Measurements from ENCODE around the gene AK4.
"Not testable (repeated sequence)": the region's sequence is repeated elsewhere in the genome, so short reads cannot be mapped to it uniquely, and the experiment has no call there.

AK4 gene

DNA sequence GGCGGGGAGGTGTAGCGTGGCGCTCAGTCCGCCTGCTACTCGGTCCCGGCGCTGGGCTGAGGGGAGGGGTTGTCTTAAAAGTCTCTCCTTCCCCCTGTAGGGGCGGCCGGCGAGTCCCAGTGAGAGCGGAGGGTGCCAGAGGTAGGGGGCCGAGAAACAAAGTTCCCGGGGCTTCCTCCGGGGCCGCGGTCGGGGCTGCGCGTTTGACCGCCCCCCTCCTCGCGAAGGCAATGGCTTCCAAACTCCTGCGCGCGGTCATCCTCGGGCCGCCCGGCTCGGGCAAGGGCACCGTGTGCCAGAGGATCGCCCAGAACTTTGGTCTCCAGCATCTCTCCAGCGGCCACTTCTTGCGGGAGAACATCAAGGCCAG, at the start of gene AK4:
Gene AK4 (plus strand): TSS at position 26 of the 370 bp plus-strand sequence. CDS start 205 bp downstream, at position 231.
- DNase-seq = not testable (repeated sequence)

DNA sequence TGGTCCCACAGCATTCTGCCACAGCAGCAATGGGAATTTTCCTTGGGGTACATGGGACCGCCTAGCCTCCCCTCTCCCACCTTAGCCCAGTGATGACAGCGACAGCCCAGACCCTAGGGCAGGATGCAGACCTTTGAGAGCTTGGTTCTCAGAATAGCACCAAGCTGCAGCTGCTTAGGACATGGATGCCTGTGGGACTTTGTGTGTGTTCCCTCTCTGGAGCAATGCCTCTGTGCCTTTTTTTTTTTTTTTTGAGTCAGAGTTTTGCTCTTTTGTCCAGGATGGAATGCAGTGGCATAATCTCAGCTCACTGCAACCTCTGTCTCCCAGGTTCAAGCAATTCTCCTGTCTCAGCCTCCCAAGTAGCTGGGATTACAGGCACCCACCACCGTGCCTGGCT, 44.2 kb upstream of the AK4 start:
- no peak for DNase-seq

GRCh38 chr1:65104854-65105534, 43.0 kb upstream of the AK4 start:
- DNase-seq = no peak

- DNase-seq = no peak
Observed at GRCh38 chr1:65105596-65105995, 42.4 kb upstream of the AK4 start.

DNA sequence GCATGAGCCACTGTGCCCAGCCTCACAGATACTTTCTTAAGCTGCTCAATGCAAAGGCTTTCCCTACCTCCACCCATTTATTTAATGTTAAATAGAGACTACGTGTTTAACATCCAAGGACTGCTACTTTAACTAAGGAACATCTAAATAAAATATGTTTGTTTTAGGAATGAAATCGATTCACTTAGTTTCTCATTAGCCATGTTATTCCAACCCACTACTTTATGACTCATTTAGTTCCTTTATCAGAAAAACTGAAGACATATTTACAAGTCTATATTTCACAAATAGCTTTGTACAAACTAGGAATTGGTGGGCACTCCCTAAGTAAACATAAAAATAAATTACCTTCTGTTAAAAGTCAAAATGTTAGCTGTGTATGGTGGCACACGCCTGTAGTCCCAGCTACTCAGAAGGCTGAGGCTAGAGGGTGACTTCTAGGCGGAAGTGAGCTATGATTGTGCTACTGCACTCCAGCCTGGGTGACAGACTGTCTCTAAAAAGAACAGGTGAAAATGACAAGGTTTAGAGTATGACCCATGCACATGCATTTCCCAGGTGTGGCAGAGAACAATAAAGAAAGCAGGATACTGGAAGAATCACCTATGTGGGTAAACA, 39.9 kb upstream of the AK4 start:
- DNase-seq = no peak

DNA sequence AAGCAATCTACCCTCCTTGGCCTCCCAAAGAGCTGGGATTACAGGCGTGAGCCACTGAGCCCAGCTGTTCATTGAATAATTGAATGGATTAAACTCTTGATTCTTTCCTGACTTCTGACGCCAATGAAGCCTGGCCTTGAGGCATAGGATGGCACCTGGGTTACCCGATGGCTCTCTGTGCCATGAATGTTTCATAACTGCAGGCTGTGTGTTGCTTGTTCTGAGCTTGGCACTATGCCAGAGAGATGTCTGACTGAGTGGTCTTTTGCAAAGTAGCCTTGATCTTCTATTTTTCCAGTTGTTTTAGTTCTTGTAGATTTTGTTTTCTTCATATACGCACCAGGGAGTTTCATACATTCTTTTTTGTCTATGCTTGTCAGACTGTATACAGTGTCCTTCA, 38.5 kb upstream of the AK4 start:
- no peak for DNase-seq

GRCh38 chr1:65112811-65113210, 35.2 kb upstream of the AK4 start:
- no peak for DNase-seq

GRCh38 chr1:65113298-65113697, 34.7 kb upstream of the AK4 start:
- DNase-seq = no peak

DNA sequence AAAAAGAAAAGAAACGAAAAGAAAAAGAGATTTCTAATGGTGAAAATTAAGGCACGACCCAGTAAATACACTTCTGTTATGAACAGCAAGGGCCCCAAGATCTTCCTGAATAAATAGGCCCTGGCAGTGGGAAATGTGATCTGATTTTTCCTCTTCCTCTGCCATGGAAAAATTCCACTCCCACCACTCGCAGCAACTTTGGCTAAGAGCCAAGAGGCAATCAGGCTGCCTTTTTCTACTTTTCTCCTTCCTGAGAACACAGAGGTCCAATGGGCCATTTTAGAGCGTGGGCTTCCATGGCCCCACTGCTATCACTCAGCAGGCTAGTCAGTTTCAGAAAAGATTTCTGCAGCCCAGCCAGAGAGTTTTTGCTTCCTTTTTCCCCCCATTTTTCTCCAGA, 33.7 kb upstream of the AK4 start:
- no peak for DNase-seq

GRCh38 chr1:65119951-65120350, 28.1 kb upstream of the AK4 start:
- no peak for DNase-seq

- DNase-seq = not testable (repeated sequence)
Observed at GRCh38 chr1:65129104-65129503, 18.9 kb upstream of the AK4 start.

DNA sequence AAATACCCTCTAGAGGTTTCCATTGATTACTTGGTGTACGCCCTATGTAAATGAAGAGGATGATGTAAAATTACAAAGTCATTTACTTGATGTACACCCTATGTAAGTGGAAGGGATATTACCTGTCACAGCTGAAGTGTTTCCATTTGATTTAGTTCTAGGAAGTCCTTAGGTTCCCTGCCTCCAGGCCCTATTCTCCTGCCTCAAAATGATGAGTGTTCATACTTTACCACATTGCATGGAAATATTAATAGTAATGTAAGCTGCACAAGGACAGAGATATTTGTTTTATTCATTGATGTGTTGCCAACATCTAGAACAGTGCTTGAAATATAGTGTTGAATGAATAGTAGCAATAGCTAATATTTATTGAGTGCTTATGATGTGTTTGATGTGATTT, 9.5 kb upstream of the AK4 start:
- DNase-seq = no peak

DNA sequence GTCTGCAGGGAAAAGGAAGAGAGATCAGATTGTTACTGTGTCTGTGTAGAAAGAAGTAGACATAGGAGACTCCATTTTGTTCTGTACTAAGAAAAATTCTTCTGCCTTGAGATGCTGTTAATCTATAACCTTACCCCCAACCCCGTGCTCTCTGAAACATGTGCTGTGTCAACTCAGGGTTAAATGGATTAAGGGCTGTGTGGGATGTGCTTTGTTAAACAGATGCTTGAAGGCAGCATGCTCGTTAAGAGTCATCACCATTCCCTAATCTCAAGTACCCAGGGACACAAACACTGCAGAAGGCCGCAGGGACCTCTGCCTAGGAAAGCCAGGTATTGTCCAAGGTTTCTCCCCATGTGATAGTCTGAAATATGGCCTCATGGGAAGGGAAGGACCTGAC, 8.2 kb upstream of the AK4 start:
- DNase-seq = not testable (repeated sequence)

DNA sequence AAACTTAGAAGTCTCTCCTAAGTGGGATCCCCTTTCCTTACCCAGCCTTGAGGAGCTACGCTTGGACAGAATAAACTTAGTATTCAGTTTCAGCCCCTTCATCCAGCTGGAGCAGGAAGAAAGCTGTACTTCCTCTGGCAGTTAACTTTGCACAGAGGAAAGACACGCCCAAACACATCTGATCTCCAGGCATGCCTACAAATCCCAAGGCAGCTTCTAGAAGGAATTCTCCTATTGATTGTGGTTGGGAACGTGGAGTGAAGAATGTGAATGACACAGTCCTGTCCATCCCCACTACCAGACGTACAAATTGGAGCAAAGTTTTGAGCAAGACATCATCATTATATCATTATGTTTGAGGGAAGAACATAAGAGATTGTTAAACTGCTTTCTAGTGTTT, 6.6 kb upstream of the AK4 start:
- DNase-seq = no peak

GRCh38 chr1:65141918-65142317, 6.1 kb upstream of the AK4 start:
- no peak for DNase-seq

GRCh38 chr1:65143112-65143658, 4.8 kb upstream of the AK4 start:
- not testable (repeated sequence) for DNase-seq

- DNase-seq = no peak
Observed at GRCh38 chr1:65146908-65147423, 1.0 kb upstream of the AK4 start.

DNA sequence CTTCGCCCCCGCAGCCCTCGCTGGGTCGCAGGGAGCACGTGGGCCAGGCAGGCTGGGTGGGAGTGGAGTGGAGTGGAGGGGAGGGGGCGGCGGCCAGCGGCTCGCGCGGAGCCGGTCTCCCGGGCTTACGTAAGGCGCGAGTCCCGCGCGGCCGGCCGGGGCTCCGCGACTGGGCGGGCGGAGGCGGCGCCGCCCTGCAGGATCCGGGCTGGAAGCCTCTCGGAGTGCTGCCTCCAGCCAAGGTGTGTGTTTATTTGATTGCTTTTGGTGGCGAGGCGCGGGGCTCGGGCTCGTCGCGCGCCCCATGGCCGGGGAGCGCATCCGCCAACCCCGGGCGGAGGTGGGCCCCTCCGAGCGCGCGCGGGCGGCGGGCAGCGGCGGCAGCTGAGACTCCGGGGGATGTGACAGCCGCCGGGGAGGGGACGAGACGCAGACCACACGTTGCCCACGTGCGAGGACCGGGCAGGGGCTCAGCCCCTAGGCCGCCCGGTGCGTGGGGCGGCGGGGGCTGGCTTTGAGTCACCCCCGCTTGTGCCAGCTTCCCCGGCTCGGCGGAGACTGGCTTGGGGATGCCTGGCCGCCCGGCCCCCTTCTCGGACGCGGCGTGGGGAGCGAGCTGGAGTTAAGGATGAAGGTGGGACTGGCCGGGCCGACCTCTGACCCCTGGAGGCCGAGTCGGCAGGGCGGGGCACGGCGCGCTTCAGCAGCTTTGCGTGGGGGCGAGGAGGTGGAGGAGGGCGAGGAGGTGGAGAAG, 402 bp upstream of the AK4 start:
- DNase-seq = no peak

GRCh38 chr1:65148548-65149350, 746 bp downstream of the AK4 start:
- peak; percentile 26 for DNase-seq

- peak; percentile 19 for DNase-seq
Observed at GRCh38 chr1:65149351-65150107, 1.5 kb downstream of the AK4 start.

DNA sequence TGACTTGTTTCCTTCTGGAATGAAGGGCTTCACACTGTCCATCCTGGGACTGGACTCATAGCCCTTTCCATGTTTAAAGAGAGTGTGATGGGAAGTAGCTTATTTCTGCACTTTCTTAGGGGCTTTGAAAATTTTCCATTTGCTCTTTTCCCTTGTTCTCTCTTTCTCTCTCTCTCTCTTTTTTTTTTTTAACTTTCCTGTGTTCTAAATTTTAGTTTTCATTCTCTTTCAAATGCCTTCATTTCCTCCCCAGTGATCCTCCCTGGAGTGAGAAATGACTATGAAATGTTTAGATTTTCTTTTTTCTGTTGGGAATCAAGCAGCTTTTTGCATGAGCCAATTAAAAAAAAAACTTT, 2.1 kb downstream of the AK4 start:
- no peak for DNase-seq
